ENCODE data around the gene GALM. TPM values are rescaled to one million over a fixed set of nuclear protein-coding genes. Genes with fewer than 3 reads are reported as not detected.

Gene GALM
- total and polyA plus RNA-seq, 2 of the 8 experiments (the other 6 are each of a cell fraction or from before 2014, with no cell fraction given) = 9.9 to 13.1 TPM

DNA sequence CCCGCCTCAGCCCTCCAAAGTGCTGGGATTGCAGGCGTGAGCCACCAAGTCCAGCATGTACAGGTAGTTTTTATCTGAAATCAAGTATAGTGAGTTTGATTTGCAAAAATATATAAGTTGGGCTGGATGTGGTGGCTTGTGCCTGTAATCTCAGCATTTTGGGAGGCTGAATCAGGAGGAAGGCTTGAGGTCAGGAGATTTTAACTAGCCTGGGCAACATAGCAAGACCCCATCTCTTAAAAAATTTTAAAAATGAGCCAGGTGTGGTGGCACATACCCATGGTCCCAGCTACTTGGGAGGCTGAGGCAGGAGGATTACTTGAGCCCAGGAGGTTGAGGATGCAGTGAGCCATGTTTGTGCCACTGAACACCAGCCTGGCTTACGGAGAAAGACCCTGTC is 5.6 kb upstream of the GALM start:
- H2BK120ac ChIP-seq (replicated peaks; ENCODE audit: low read depth, low read length) = no peak overlapping the region
- no peak overlapping the region for H3K23ac ChIP-seq (ENCODE audit: insufficient read length)
- H3K27ac ChIP-seq (ENCODE audit: low read depth, low read length) = no peak overlapping the region
- H4K5ac ChIP-seq (ENCODE audit: insufficient read length, low read depth, low read length) = no peak overlapping the region
- no peaks in the 10 kb centered on the region for H3K27me3 ChIP-seq (replicated peaks in 1 of 4; ENCODE audit: control insufficient read depth in 3 of 4, extremely low read depth in 1 of 4, insufficient read depth in 3 of 4, low read length in 3 of 4)
- no peak overlapping the region for H3K4me3 ChIP-seq (ENCODE audit: extremely low read depth in 1 of 4, insufficient read depth in 2 of 4, low read depth in 3 of 4, low read length in 4 of 4)
- no peak overlapping the region for H2BK5ac ChIP-seq (ENCODE audit: low read depth, low read length)
- 100% methylated on average over 3 of the region's 3 CpGs; no CpG with 5 or more reads in 1 of the 2 experiments for WGBS, 2 experiments (ENCODE audit: extremely low coverage in 1 of 2, insufficient coverage in 1 of 2, insufficient read length in 1 of 2, insufficient replicate concordance in 2 of 2, low coverage in 1 of 2, low lambda C conversion rate in 2 of 2, missing lambda C conversion rate in 1 of 2)
- no peak overlapping the region for H2AFZ ChIP-seq (ENCODE audit: low read length)
- FAIRE-seq (no peak), DNase-seq (ENCODE audit: low read depth in 1 of 2, low spot score in 2 of 2) (no peak)
- ChIA-PET CTCF (ENCODE audit: partially characterized antibody) (interaction anchor here (1.8 kb wide), 1 partner anchor 27 kb away, joined by 6 read pairs; no protein-coding TSS in a partner anchor), POLR2A (ENCODE audit: partially characterized antibody) (interaction anchor here (1.3 to 2.4 kb wide), 3 partner anchors 11 to 91 kb away, joined by 4 to 10 read pairs (median 6); partner anchors contain the start of gene SRSF7)
- TF ChIP-seq POLR2AphosphoS5 (IDR thresholded peaks at IDR 0.05; ENCODE audit: low read depth, low read length) = no peak
- TF ChIP-seq MAFK (IDR thresholded peaks at IDR 0.05; ENCODE audit: low read depth, low read length) = no peak
- no peak for TF ChIP-seq TCF12 (IDR thresholded peaks at IDR 0.05; ENCODE audit: low read depth, low read length)
- no peak for TF ChIP-seq BRCA1 (IDR thresholded peaks at IDR 0.05; ENCODE audit: low read depth, low read length)
- no peak for TF ChIP-seq NANOG (IDR thresholded peaks at IDR 0.05; ENCODE audit: insufficient read depth, low read depth, low read length, poor library complexity, severe bottlenecking)
- no peak for TF ChIP-seq SIX5 (IDR thresholded peaks at IDR 0.05; ENCODE audit: low read depth, low read length)
- TF ChIP-seq POU5F1 (IDR thresholded peaks at IDR 0.05; ENCODE audit: low read depth, low read length) = no peak
- TF ChIP-seq SIN3A (conservative IDR thresholded peaks at IDR 0.05 in 1 of 2, IDR thresholded peaks at IDR 0.05 in 1 of 2; ENCODE audit: low read depth in 1 of 2, low read length in 2 of 2) = no peak
- TF ChIP-seq RBBP5 (IDR thresholded peaks at IDR 0.05; ENCODE audit: borderline replicate concordance, low read depth, low read length) = no peak
- no peak for TF ChIP-seq CBX8 (IDR thresholded peaks at IDR 0.05; ENCODE audit: borderline replicate concordance, low read depth, low read length)
- no peak for TF ChIP-seq PHF8 (conservative IDR thresholded peaks at IDR 0.05; ENCODE audit: low read depth, low read length)
- no peak for TF ChIP-seq EZH2 (IDR thresholded peaks at IDR 0.05; ENCODE audit: low read depth, low read length, severe bottlenecking)
- no peak overlapping the region for H2BK20ac ChIP-seq (ENCODE audit: low read length)
- H4K20me1 ChIP-seq (replicated peaks in 1 of 2; ENCODE audit: control insufficient read depth in 1 of 2, insufficient read depth in 2 of 2, low read length in 2 of 2) = no peaks in the 10 kb centered on the region
- no peak overlapping the region for H4K8ac ChIP-seq (ENCODE audit: extremely low read depth, insufficient read depth, low read length)
- no peaks in the 10 kb centered on the region for H3K23me2 ChIP-seq (ENCODE audit: low read depth, low read length)
- H3K9ac ChIP-seq (replicated peaks in 1 of 4; ENCODE audit: extremely low read depth in 1 of 4, low read depth in 3 of 4, low read length in 3 of 4) = no peak overlapping the region
- H3K4me1 ChIP-seq (replicated peaks in 1 of 4; ENCODE audit: control insufficient read depth in 3 of 4, insufficient read depth in 4 of 4, low read length in 3 of 4) = no peaks in the 10 kb centered on the region
- H3K4ac ChIP-seq (replicated peaks; ENCODE audit: insufficient read length, low read depth, low read length) = no peak overlapping the region
- H3K56ac ChIP-seq (replicated peaks; ENCODE audit: insufficient read length, low read depth, low read length) = no peak overlapping the region
- H3K79me2 ChIP-seq (ENCODE audit: control insufficient read depth in 1 of 2, insufficient read depth in 2 of 2, low read length in 2 of 2) = no peaks in the 10 kb centered on the region
- H2BK15ac ChIP-seq (ENCODE audit: low read length) = no peak overlapping the region
- no peak overlapping the region for H2BK12ac ChIP-seq (ENCODE audit: low read depth, low read length)
- no peak overlapping the region for H3K4me2 ChIP-seq (ENCODE audit: insufficient read depth in 1 of 2, low read depth in 2 of 2, low read length in 2 of 2)
- no peaks in the 10 kb centered on the region for H3K9me3 ChIP-seq (ENCODE audit: insufficient read depth in 2 of 2, low read depth in 1 of 2, low read length in 1 of 2)
- no peak overlapping the region for H2AK5ac ChIP-seq (ENCODE audit: low read depth, low read length)
- no peaks in the 10 kb centered on the region for H3K36me3 ChIP-seq (ENCODE audit: control insufficient read depth in 2 of 4, insufficient read depth in 4 of 4, low read length in 3 of 4)
- H3K18ac ChIP-seq (ENCODE audit: extremely low read depth, low read length) = no peak overlapping the region
- no peak overlapping the region for H3K14ac ChIP-seq (ENCODE audit: insufficient read length)
- no peaks in the 10 kb centered on the region for H3K79me1 ChIP-seq (ENCODE audit: low read depth, low read length)
- H4K91ac ChIP-seq (replicated peaks; ENCODE audit: insufficient read length, low read length) = no peak overlapping the region
